ENCODE results near the gene PPP1R16B.

PPP1R16B gene

GRCh38 chr20:38880952-38881735, 75.6 kb downstream of the PPP1R16B start:
- no peak for DNase-seq

GRCh38 chr20:38881806-38882440, 76.4 kb downstream of the PPP1R16B start:
- no peak for DNase-seq

GRCh38 chr20:38882600-38882999, 77.1 kb downstream of the PPP1R16B start:
- no peak for DNase-seq

- DNase-seq = no peak
These were observed 77.8 kb downstream of the PPP1R16B start for GRCh38 chr20:38883081-38883980.

GRCh38 chr20:38883981-38884733, 78.7 kb downstream of the PPP1R16B start:
- DNase-seq = no peak

GRCh38 chr20:38885357-38885756, 79.9 kb downstream of the PPP1R16B start:
- no peak for DNase-seq

- DNase-seq = no peak
These were observed 82.7 kb downstream of the PPP1R16B start for GRCh38 chr20:38888059-38888831.

- DNase-seq = no peak
These were observed 83.6 kb downstream of the PPP1R16B start for GRCh38 chr20:38889050-38889449.

- DNase-seq = no peak
These were observed 84.4 kb downstream of the PPP1R16B start for GRCh38 chr20:38889792-38890496.

- peak; percentile 57 for DNase-seq
These were observed 85.0 kb downstream of the PPP1R16B start for GRCh38 chr20:38890497-38890818.

- peak; percentile 53 for DNase-seq
These were observed 86.8 kb downstream of the PPP1R16B start for GRCh38 chr20:38892091-38892981.

- DNase-seq = no peak
These were observed 87.6 kb downstream of the PPP1R16B start for GRCh38 chr20:38893056-38893564.

- DNase-seq = peak; percentile 89
These were observed 88.1 kb downstream of the PPP1R16B start for GRCh38 chr20:38893565-38894090.

- DNase-seq = no peak
These were observed 88.8 kb downstream of the PPP1R16B start for GRCh38 chr20:38894091-38894847.

GRCh38 chr20:38895098-38895949, 89.8 kb downstream of the PPP1R16B start:
- no peak for DNase-seq

- no peak for DNase-seq
These were observed 90.6 kb downstream of the PPP1R16B start for GRCh38 chr20:38896009-38896594.

GRCh38 chr20:38897267-38897666, 91.8 kb downstream of the PPP1R16B start:
- no peak for DNase-seq

GRCh38 chr20:38900606-38901005, 95.1 kb downstream of the PPP1R16B start:
- no peak for DNase-seq

All from activated CD4-positive, alpha-beta T cell treated with anti-CD3 and anti-CD28 coated beads, Interleukin-2, Interleukin-6, amounts not matched to agents 100 ng/mL and 50 ng/mL, durations not matched to agents 16 hours and 8 hours (primary cell).